H1 (cell line): ENCODE results near the gene SCCPDH. TPM values are rescaled to one million over a fixed set of nuclear protein-coding genes. Genes with fewer than 3 reads are reported as not detected.

ENCODE experiments used
- BCL11A ChIP-seq, 2 experiments: IDR thresholded peaks; one replicate each; pipeline ENCODE4 v1.6.1; 2011; ENCODE audit warnings: low read depth in 2 of 2, low read length in 2 of 2, mild to moderate bottlenecking in 2 of 2
- RNF2 ChIP-seq: fragments of 200-900, 300-1000 bp; sonication (generic); IDR thresholded peaks from 2 replicates; pipeline ENCODE4 v1.7.1; 2016; ENCODE audit warnings: borderline replicate concordance, low read depth, mild to moderate bottlenecking, antibody characterized with exemption, low read length; ENCODE audit not compliant: poor library complexity, severe bottlenecking; ENCODE audit errors: missing control alignments
- SAP30 ChIP-seq: fragments of 300-600 bp; sonication (generic); IDR thresholded peaks from 2 replicates; pipeline ENCODE4 v1.7.1; 2012; ENCODE audit warnings: low read length, moderate library complexity, mild to moderate bottlenecking, inconsistent platforms; ENCODE audit not compliant: insufficient read depth, insufficient replicate concordance
- SIX5 ChIP-seq: IDR thresholded peaks from 2 replicates; pipeline ENCODE4 v1.6.1; 2011; ENCODE audit warnings: mild to moderate bottlenecking, low read depth, low read length
- SUZ12 ChIP-seq: fragments of 200-600 bp; sonication (generic); IDR thresholded peaks from 2 replicates; pipeline ENCODE4 v1.6.1; 2012; ENCODE audit warnings: mild to moderate bottlenecking, inconsistent platforms, low read length, moderate library complexity, mixed read lengths
- polyA plus RNA-seq, 7 experiments: library from polyadenylated mRNA; depleted of rRNA in 3 of 7; stranded (reverse) in 5 of 7; unstranded in 2 of 7; fragments of >200 nt in 5 of 7; fragments of 200-250 nt in 2 of 7; gene quantifications; 1 replicate in 5 of 7; 2 replicates in 1 of 7; 4 replicates in 1 of 7; pipeline versions ENCODE4 v1.2.1 to v1.2.3, GENCODE V29; 2011 to 2013; ENCODE audit warnings: missing spikeins in 2 of 7, mixed read lengths in 2 of 7
- total RNA-seq: library from RNA; stranded (reverse); fragmentation: NEBNext Ultra II Directional; extraction: Animal tissue kit (Norgen Biotek cat#: 25700); gene quantifications from 2 replicates; pipeline ENCODE4 v1.2.1, GENCODE V29; 2021
- TF ChIP-seq, protein P1 (sequence below): fragments of 300-600 bp; sonication (generic); IDR thresholded peaks from 2 replicates; pipeline ENCODE4 v1.7.1; 2012; ENCODE audit warnings: low read length, moderate library complexity, mild to moderate bottlenecking, inconsistent platforms; ENCODE audit not compliant: insufficient replicate concordance

The SCCPDH gene
- total and polyA plus RNA-seq, 2 of the 8 experiments (the other 6 are each of a cell fraction or from before 2014, with no cell fraction given), result 9.5 to 17.0 TPM

DNA sequence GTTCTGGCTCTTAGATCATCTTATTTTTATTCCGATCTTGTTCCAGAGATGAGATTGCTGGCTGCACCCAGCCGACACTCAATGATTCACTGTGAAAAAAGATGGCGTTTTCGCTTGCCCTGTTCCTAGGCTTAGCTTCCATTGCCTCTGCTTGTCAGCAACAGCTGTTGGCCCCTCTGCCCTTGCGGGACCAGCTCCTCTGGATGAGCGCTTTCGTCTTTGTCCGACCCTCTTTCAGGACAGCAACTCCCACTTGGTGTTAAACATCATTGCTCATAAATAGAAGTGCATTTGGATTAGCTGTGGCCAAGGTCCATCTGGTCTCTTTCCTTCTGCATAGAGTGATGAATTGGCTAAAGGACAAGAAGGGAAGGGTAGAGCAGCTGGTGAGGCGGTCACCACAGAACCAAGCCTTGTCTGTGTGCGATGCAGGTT, 43.5 kb upstream of the SCCPDH start (continued):
- TF ChIP-seq, protein P1, sequence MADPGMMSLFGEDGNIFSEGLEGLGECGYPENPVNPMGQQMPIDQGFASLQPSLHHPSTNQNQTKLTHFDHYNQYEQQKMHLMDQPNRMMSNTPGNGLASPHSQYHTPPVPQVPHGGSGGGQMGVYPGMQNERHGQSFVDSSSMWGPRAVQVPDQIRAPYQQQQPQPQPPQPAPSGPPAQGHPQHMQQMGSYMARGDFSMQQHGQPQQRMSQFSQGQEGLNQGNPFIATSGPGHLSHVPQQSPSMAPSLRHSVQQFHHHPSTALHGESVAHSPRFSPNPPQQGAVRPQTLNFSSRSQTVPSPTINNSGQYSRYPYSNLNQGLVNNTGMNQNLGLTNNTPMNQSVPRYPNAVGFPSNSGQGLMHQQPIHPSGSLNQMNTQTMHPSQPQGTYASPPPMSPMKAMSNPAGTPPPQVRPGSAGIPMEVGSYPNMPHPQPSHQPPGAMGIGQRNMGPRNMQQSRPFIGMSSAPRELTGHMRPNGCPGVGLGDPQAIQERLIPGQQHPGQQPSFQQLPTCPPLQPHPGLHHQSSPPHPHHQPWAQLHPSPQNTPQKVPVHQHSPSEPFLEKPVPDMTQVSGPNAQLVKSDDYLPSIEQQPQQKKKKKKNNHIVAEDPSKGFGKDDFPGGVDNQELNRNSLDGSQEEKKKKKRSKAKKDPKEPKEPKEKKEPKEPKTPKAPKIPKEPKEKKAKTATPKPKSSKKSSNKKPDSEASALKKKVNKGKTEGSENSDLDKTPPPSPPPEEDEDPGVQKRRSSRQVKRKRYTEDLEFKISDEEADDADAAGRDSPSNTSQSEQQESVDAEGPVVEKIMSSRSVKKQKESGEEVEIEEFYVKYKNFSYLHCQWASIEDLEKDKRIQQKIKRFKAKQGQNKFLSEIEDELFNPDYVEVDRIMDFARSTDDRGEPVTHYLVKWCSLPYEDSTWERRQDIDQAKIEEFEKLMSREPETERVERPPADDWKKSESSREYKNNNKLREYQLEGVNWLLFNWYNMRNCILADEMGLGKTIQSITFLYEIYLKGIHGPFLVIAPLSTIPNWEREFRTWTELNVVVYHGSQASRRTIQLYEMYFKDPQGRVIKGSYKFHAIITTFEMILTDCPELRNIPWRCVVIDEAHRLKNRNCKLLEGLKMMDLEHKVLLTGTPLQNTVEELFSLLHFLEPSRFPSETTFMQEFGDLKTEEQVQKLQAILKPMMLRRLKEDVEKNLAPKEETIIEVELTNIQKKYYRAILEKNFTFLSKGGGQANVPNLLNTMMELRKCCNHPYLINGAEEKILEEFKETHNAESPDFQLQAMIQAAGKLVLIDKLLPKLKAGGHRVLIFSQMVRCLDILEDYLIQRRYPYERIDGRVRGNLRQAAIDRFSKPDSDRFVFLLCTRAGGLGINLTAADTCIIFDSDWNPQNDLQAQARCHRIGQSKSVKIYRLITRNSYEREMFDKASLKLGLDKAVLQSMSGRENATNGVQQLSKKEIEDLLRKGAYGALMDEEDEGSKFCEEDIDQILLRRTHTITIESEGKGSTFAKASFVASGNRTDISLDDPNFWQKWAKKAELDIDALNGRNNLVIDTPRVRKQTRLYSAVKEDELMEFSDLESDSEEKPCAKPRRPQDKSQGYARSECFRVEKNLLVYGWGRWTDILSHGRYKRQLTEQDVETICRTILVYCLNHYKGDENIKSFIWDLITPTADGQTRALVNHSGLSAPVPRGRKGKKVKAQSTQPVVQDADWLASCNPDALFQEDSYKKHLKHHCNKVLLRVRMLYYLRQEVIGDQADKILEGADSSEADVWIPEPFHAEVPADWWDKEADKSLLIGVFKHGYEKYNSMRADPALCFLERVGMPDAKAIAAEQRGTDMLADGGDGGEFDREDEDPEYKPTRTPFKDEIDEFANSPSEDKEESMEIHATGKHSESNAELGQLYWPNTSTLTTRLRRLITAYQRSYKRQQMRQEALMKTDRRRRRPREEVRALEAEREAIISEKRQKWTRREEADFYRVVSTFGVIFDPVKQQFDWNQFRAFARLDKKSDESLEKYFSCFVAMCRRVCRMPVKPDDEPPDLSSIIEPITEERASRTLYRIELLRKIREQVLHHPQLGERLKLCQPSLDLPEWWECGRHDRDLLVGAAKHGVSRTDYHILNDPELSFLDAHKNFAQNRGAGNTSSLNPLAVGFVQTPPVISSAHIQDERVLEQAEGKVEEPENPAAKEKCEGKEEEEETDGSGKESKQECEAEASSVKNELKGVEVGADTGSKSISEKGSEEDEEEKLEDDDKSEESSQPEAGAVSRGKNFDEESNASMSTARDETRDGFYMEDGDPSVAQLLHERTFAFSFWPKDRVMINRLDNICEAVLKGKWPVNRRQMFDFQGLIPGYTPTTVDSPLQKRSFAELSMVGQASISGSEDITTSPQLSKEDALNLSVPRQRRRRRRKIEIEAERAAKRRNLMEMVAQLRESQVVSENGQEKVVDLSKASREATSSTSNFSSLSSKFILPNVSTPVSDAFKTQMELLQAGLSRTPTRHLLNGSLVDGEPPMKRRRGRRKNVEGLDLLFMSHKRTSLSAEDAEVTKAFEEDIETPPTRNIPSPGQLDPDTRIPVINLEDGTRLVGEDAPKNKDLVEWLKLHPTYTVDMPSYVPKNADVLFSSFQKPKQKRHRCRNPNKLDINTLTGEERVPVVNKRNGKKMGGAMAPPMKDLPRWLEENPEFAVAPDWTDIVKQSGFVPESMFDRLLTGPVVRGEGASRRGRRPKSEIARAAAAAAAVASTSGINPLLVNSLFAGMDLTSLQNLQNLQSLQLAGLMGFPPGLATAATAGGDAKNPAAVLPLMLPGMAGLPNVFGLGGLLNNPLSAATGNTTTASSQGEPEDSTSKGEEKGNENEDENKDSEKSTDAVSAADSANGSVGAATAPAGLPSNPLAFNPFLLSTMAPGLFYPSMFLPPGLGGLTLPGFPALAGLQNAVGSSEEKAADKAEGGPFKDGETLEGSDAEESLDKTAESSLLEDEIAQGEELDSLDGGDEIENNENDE, result no peak
- TF ChIP-seq BCL11A (IDR thresholded peaks at IDR 0.05; ENCODE audit: low read depth in 2 of 2, low read length in 2 of 2) (no peak), SAP30 (no peak), RNF2 (no peak), SIX5 (no peak), SUZ12 (no peak)
